Right lobe of liver (tissue), 6 donors: ENCODE measurements around the gene TCEAL1. TPM values are rescaled to one million over a fixed set of nuclear protein-coding genes. Genes with fewer than 3 reads are reported as not detected.
"Not testable (repeated sequence)": the region's sequence is repeated elsewhere in the genome, so short reads cannot be mapped to it uniquely, and the experiment has no call there.

Experiments
- ATAC-seq, 4 donors: fragments of 200-7000 bp; cut with Tn5 transposase; one replicate each; pipeline ENCODE4 v1.9.1; 2020; ENCODE audit warnings: mild to moderate bottlenecking in 4 of 4, moderate library complexity in 4 of 4
- DNase-seq, 3 donors: peaks; one replicate each; pipeline ENCODE4 v3.0.0-alpha.2; 2020
- H3K27ac ChIP-seq, 3 donors: fragments of 200-600 bp; one replicate each; pipeline ENCODE4 v1.8.0; 2022
- H3K27me3 ChIP-seq, 2 donors: fragments of 200-600 bp; one replicate each; pipeline ENCODE4 v1.8.0; 2022
- H3K36me3 ChIP-seq, 4 donors: fragments of 200-600 bp; sonication (generic) in 1 of 4; one replicate each; pipeline versions ENCODE4 v1.5.1 to v1.8.0; 2017 to 2022; ENCODE audit warnings: control low read depth in 1 of 4
- H3K4me1 ChIP-seq, 4 donors: fragments of 200-600 bp; sonication (generic) in 1 of 4; one replicate each; pipeline versions ENCODE4 v1.5.1 to v1.8.0; 2017 to 2022; ENCODE audit warnings: control low read depth in 1 of 4
- H3K4me3 ChIP-seq, 3 donors: fragments of 200-600 bp; one replicate each; pipeline ENCODE4 v1.8.0; 2022
- H3K9me3 ChIP-seq, 4 donors: fragments of 200-600 bp; sonication (generic) in 1 of 4; one replicate each; pipeline versions ENCODE4 v1.5.1 to v1.8.0; 2017 to 2022; ENCODE audit warnings: control low read depth in 1 of 4
- CTCF ChIP-seq, 4 donors: fragments of 200-600 bp in 3 of 4; fragments of 450-650 bp in 1 of 4; IDR thresholded peaks; one replicate each; pipeline versions ENCODE4 v1.5.1 to v1.8.0; 2016 to 2022; ENCODE audit warnings: antibody characterized with exemption in 4 of 4, mild to moderate bottlenecking in 2 of 4
- POLR2A ChIP-seq: fragments of 450-650 bp; IDR thresholded peaks from one replicate; pipeline ENCODE4 v1.6.1; 2017; ENCODE audit warnings: antibody characterized with exemption, mild to moderate bottlenecking
- WGBS: methylation state at CpG from one replicate; pipeline ENCODE4 v1.1.6; 2018; ENCODE audit warnings: low coverage, low lambda C conversion rate; ENCODE audit not compliant: insufficient coverage; ENCODE audit errors: missing lambda C conversion rate; 5-methylcytosine and 5-hydroxymethylcytosine counted together
- intact Hi-C, 2 donors: fragments of 100-400 bp; cut with DNase I; formaldehyde crosslinking; loops; one replicate each; pipeline versions ENCODE4 v1.11.2 to v1.14.1; 2022
- total RNA-seq, 6 experiments: library from RNA; depleted of rRNA in 2 of 6; stranded (reverse); fragments of >200 nt in 2 of 6; fragmentation: NEBNext Ultra II Directional in 3 of 6; extraction: Animal tissue kit (Norgen Biotek cat#: 25700) in 3 of 6; gene quantifications; one replicate each; pipeline versions ENCODE4 v1.1.0 to v1.2.4, GENCODE V29; 2016 to 2023
- donor health status: DM: no; HTN: yes; CAD: no.
- donor health status: DM: no; HTN: no; CAD: no.
- donor health status: DM: no; HTN: no; CAD: no.
- donor health status: DM: no; HTN: yes; CAD: no.
- donor health status: DM: no; HTN: yes; CAD: no.

The TCEAL1 gene
- total RNA-seq, 6 experiments from 2014 or later: 5.6 to 14.6 (median 7.8) TPM

DNA sequence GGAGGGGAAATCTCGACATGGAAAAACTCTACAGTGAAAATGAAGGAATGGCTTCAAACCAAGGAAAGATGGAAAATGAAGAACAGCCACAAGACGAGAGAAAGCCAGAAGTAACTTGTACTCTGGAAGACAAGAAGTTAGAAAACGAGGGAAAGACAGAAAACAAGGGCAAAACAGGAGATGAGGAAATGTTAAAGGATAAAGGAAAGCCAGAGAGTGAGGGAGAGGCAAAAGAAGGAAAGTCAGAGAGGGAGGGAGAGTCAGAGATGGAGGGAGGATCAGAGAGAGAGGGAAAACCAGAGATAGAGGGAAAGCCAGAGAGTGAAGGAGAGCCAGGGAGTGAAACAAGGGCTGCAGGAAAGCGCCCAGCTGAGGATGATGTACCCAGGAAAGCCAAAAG is 42.1 kb upstream of the TCEAL1 start:
- Histone ChIP-seq H3K27me3 (no peaks in the 10 kb centered on the region), H3K4me1 (peaks cover 0 to 2% (median 0%) of the 10 kb centered on the region in 4 donors), H3K4me3 (peak overlapping the region in 2 of 3 donors; percentile 44 to 61), H3K36me3 (no peaks in the 10 kb centered on the region), H3K27ac (no peak overlapping the region), H3K9me3 (no peaks in the 10 kb centered on the region)
- DNase-seq: no peak
- TF ChIP-seq POLR2A (no peak), CTCF (IDR thresholded peaks at IDR 0.05) (no peak)
- ATAC-seq: no peak
- 35% methylated on average over 4 of the region's 4 CpGs for WGBS
- intact Hi-C loops: no loop called here

DNA sequence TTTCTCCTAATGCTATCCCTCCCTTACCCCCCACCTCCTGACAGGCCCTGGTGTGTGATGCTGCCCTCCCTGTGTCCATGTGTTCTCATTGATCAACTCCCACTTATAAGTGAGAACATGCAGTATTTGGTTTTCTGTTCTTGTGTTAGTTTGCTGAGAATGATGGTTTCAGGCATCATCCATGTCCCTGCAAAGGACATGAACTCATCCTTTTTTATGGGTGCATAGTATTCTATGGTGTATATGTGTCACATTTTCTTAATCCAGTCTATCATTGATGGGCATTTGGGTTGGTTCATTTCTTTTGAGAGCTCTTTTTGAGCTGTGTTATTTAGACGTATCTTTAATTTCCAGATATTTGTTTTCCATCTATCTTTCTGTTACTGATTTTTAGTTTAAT is 36.5 kb upstream of the TCEAL1 start:
- WGBS: 70% methylated on average over 1 of the region's 1 CpG
- H3K27me3 ChIP-seq, DNase-seq, H3K4me1 ChIP-seq, H3K27ac ChIP-seq, H3K4me3 ChIP-seq, H3K9me3 ChIP-seq, H3K36me3 ChIP-seq, intact Hi-C loops, ATAC-seq: not testable (repeated sequence)

DNA sequence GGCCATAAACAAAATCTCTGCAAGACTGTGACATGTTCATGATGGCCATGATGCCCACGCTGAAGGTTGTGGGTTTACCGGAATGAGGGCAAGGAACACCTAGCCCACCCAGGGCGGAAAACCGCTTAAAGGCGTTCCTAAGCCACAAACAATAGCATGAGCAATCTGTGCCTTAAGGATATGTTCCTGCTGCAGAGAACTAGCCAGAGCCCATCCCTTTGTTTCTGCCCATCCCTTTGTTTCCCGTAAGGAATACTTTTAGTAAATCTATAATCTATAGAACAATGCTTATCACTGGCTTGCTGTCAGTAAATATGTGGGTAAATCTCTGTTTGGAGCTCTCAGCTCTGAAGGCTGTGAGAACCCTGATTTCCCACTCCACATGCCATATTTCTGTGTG is 33.6 kb upstream of the TCEAL1 start:
- 50% methylated on average over 2 of the region's 6 CpGs for WGBS
- not testable (repeated sequence) for ATAC-seq

GRCh38 chrX:103607364-103608305 is 21.1 kb upstream of the TCEAL1 start, which contains the start of gene TCEAL3:
TCEAL3 (plus strand) TSS chrX:103607963; CDS start chrX:103609065, 1,102 bp downstream.
- Histone ChIP-seq H3K27me3 (no peaks in the 10 kb centered on the region), H3K9me3 (no peaks in the 10 kb centered on the region), H3K4me1 (no peaks in the 10 kb centered on the region), H3K4me3 (peak within 1 kb of the TSS; percentile 43 to 50 (median 48)), H3K36me3 (no peaks in the 10 kb centered on the region), H3K27ac (peak within 1 kb of the TSS; percentile 20 to 63 (median 36))
- intact Hi-C loops: no loop called here
- peak; percentile 74 to 84 (median 82) for ATAC-seq
- TF ChIP-seq CTCF (IDR thresholded peaks at IDR 0.05) (no peak), POLR2A (no peak)
- DNase-seq: peak; percentile 46 to 57 (median 50)
- 18% methylated on average over 32 of the region's 59 CpGs for WGBS

More for the DNA sequence above, 33.6 kb upstream of the TCEAL1 start:
- H3K4me3 ChIP-seq, intact Hi-C loops, H3K27me3 ChIP-seq, H3K27ac ChIP-seq, H3K4me1 ChIP-seq, H3K9me3 ChIP-seq, DNase-seq, H3K36me3 ChIP-seq: not testable (repeated sequence)

GRCh38 chrX:103608306-103608963 is 20.3 kb upstream of the TCEAL1 start:
- Histone ChIP-seq H3K4me3 (peak overlapping the region; percentile 43 to 50 (median 48)), H3K27me3 (no peaks in the 10 kb centered on the region), H3K9me3 (no peaks in the 10 kb centered on the region), H3K36me3 (no peaks in the 10 kb centered on the region), H3K4me1 (no peaks in the 10 kb centered on the region), H3K27ac (peak overlapping the region; percentile 20 to 63 (median 36))
- peak; percentile 35 to 48 (median 43) for ATAC-seq
- TF ChIP-seq POLR2A: no peak
- no peak for TF ChIP-seq CTCF (IDR thresholded peaks at IDR 0.05)
- 16% methylated on average over 9 of the region's 21 CpGs for WGBS
- peak in 1 of 3 donors; percentile 22 for DNase-seq
- intact Hi-C loops: no loop called here
